HL-60 (cell line): ENCODE data around the gene CAMK2D.
"Not testable (repeated sequence)": the region's sequence is repeated elsewhere in the genome, so short reads cannot be mapped to it uniquely, and the experiment has no call there.

ENCODE experiments used
- GABPA ChIP-seq: IDR thresholded peaks from 2 replicates; pipeline ENCODE4 v1.6.1; 2012; ENCODE audit warnings: low read depth
- POLR2AphosphoS5 ChIP-seq: IDR thresholded peaks from 2 replicates; pipeline ENCODE4 v1.6.1; 2012; ENCODE audit warnings: low read depth
- SPI1 ChIP-seq: IDR thresholded peaks from 2 replicates; pipeline ENCODE4 v1.6.1; 2012; ENCODE audit warnings: low read depth, mild to moderate bottlenecking, borderline replicate concordance
- TF ChIP-seq, protein P1 (sequence below): IDR thresholded peaks from one replicate; pipeline ENCODE4 v1.5.1; 2011; ENCODE audit warnings: low read length, control low read depth, inconsistent platforms; ENCODE audit not compliant: insufficient read depth
- TF ChIP-seq, protein P2 (sequence below): IDR thresholded peaks from 2 replicates; pipeline ENCODE4 v1.6.1; 2012; ENCODE audit warnings: low read depth; ENCODE audit not compliant: insufficient replicate concordance

DNA sequence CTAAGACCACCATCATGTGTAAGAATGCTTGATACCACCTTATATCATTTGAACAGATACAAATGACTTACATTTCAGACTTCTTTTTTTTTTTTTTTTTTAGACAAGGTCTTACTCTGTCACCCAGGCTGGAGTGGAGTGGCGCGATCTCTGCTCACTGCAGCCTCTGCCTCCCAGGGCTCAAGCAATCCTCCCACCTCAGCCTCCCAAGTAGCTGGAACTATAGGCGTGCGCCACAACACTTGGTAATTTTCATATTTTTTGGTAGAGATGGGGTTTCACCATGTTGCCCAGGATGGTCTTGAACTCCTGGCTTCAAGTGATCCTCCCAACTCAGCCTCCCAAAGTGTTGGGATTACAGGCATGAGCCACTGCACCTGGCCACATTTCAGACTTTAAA is 76.4 kb downstream of the CAMK2D start:
- TF ChIP-seq, protein P1, sequence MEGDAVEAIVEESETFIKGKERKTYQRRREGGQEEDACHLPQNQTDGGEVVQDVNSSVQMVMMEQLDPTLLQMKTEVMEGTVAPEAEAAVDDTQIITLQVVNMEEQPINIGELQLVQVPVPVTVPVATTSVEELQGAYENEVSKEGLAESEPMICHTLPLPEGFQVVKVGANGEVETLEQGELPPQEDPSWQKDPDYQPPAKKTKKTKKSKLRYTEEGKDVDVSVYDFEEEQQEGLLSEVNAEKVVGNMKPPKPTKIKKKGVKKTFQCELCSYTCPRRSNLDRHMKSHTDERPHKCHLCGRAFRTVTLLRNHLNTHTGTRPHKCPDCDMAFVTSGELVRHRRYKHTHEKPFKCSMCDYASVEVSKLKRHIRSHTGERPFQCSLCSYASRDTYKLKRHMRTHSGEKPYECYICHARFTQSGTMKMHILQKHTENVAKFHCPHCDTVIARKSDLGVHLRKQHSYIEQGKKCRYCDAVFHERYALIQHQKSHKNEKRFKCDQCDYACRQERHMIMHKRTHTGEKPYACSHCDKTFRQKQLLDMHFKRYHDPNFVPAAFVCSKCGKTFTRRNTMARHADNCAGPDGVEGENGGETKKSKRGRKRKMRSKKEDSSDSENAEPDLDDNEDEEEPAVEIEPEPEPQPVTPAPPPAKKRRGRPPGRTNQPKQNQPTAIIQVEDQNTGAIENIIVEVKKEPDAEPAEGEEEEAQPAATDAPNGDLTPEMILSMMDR, result not testable (repeated sequence)
- not testable (repeated sequence) for TF ChIP-seq GABPA, POLR2AphosphoS5, SPI1
- TF ChIP-seq, protein P2, sequence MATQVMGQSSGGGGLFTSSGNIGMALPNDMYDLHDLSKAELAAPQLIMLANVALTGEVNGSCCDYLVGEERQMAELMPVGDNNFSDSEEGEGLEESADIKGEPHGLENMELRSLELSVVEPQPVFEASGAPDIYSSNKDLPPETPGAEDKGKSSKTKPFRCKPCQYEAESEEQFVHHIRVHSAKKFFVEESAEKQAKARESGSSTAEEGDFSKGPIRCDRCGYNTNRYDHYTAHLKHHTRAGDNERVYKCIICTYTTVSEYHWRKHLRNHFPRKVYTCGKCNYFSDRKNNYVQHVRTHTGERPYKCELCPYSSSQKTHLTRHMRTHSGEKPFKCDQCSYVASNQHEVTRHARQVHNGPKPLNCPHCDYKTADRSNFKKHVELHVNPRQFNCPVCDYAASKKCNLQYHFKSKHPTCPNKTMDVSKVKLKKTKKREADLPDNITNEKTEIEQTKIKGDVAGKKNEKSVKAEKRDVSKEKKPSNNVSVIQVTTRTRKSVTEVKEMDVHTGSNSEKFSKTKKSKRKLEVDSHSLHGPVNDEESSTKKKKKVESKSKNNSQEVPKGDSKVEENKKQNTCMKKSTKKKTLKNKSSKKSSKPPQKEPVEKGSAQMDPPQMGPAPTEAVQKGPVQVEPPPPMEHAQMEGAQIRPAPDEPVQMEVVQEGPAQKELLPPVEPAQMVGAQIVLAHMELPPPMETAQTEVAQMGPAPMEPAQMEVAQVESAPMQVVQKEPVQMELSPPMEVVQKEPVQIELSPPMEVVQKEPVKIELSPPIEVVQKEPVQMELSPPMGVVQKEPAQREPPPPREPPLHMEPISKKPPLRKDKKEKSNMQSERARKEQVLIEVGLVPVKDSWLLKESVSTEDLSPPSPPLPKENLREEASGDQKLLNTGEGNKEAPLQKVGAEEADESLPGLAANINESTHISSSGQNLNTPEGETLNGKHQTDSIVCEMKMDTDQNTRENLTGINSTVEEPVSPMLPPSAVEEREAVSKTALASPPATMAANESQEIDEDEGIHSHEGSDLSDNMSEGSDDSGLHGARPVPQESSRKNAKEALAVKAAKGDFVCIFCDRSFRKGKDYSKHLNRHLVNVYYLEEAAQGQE, result not testable (repeated sequence)
